Epidermal melanocyte (primary cell): ENCODE results near the gene KRTAP10-1.
"Not testable (repeated sequence)": the region's sequence is repeated elsewhere in the genome, so short reads cannot be mapped to it uniquely, and the experiment has no call there.

ENCODE experiments used
- DNase-seq: peaks from one replicate; pipeline ENCODE4 v3.0.0; 2011; ENCODE audit warnings: low spot score; ENCODE audit not compliant: insufficient read length

KRTAP10-1 gene

DNA sequence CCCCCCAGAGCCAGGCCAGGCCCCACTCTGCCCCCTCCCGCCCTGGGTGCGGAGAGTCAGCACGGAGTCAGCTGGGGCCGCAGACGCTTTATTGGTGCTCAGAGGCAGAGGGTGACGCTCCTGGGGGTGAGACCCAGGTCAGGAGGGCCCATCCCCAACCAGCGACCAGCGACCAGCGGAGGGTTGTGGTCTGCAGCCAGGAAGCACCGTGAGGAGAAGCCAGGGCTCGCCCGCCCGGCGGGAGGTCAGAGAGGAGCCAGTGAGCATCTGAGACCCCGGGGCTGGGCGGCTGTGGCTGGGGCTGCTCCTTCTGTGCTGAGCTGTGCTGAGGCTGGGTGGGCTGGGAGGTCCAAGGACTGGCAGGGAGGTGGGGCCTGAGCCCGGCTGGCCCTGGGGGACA lies 10.3 kb upstream of the KRTAP10-1 start:
- DNase-seq = not testable (repeated sequence)

- no peak for DNase-seq
These were observed 9.7 kb upstream of the KRTAP10-1 start for GRCh38 chr21:44549525-44550211.

- no peak for DNase-seq
These were observed 8.9 kb upstream of the KRTAP10-1 start for GRCh38 chr21:44548922-44549321.

- no peak for DNase-seq
These were observed 8.4 kb upstream of the KRTAP10-1 start for GRCh38 chr21:44548381-44548780.

DNA sequence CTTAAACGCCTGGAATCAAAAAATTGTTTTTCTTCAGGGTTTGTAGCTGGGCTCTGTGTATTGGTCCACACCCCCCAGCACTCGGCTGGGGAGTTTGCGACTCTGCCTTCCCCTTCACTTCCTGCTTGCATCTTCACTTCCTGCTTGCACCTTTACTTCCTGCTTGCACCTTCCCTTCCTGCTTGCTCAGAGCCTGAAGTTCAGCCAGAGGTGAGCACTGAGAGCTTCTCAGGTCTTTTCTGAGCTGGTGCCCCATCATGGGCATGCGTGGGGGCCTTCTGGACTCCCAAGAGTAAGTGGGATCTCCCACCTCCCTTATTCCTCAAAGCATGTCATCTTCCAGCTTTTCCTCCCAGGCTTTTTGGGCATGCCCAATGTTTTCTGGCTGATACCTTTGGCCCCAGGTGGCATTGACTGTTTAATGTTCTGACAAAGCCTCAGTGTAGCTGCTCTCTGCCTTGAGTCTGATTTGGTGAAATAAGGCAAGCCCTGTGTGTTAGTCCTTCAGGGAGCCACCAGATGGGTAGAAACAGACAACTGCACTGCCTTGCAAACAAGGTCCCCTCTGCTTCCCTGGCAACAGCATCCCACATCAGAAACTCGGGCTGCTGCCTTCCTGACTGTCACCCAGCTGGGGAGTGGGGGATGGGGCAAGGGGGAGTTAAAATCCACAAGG lies 7.8 kb upstream of the KRTAP10-1 start:
- DNase-seq = no peak

- no peak for DNase-seq
These were observed 4.6 kb upstream of the KRTAP10-1 start for GRCh38 chr21:44544566-44544965.

- DNase-seq = no peak
These were observed 2.7 kb upstream of the KRTAP10-1 start for GRCh38 chr21:44542716-44543115.

DNA sequence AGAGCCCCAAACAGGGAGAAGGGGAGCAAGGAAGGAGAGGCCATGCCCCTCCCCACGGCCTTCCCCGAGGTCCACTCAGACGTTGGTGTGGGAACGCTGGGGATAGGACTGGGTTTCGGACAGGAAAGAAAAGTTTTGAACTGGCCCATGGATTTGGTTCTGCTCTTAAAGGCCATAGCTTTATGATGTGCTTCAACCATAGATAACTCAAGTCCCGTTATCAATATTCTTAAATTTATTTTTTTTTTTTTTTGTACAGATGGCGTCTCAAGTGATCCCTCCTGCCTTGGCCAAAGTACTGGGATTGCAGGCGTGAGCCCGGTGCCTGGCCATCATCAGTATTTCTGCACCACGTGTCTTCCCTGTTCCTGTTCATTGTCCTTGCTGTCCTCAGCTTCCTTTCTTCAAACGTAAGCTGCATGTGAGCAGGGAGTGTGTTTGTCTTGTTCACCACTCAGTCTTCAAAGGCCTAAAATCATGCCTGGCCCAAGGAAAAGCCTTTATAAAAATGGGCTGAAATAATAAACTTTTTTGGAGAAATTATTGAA lies 820 bp upstream of the KRTAP10-1 start:
- no peak for DNase-seq

DNA sequence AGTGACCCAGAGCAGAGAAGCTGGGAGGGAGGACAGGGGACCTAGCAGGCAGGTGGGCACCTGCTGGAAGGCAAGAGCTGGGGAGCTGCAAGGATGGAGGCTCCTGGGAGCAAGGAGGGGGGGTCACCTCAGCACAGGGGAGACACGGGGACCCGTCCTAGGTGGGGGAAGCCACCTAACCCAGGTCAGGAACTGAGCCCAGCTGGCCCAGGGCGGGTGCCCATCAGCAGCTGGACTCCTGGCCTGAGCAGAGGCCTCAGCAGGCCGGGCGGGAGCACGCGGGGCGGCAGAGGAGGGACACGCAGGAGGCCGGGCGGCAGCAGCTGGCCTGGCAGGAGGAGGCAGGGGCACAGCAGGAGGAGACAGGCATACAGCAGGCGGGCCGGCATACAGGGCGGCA lies 949 bp downstream of the KRTAP10-1 start:
- DNase-seq = no peak

GRCh38 chr21:44537930-44538911 lies 1.8 kb downstream of the KRTAP10-1 start:
- DNase-seq = no peak

DNA sequence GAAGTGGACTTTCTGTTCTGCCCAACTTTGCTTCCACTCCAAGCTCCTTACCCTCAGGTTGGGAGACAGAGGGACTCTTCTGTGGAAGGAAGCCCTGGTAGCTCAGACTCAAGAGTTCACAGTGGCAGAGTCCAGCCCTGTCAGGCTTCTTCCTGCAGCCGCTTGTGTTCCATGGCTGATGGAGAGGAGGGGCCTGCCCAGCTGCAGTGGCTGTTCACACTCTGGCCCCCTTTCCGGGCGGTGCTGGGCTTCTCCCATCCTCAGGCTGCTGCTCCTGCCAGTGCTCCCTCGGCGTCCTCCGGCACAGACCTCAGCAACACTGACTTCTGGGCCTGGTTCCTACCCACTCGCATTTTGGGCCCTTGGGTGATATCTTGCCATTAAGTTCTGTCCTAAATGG lies 4.0 kb downstream of the KRTAP10-1 start:
- no peak for DNase-seq

- DNase-seq = no peak
These were observed 5.3 kb downstream of the KRTAP10-1 start for GRCh38 chr21:44534688-44535087.

DNA sequence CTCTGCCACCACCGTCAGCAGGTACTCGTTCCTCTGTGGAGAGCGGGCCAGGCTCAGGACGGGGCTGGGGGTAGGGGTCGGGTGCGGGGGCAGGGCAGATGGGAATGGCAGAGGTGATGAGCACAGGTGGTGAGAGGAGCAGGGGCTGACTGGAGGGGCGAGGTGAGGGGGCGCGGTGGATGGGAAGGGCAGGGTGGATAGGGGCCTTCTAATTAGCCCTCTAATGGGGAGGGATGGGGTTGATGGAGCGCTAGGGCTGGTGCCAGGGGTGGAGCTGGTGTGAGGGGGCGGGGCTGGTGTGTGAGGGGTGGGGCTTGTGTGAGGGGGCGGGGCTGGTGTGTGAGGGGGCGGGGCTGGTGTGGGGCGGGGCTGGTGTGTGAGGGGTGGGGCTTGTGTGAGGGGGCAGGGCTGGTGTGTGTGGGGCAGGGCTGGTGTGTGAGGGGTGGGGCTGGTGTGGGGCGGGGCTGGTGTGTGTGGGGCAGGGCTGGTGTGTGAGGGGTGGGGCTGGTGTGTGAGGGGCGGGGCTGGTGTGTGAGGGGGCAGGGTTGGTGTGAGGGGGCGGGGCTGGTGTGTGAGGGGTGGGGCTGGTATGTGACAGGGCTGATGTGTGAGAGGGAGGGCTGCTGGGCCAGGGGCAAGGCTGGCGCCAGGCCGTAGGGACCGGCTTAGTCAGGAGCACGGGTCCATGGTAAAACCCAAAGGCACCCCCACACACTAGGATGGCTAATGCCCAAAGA lies 5.9 kb downstream of the KRTAP10-1 start:
- no peak for DNase-seq

DNA sequence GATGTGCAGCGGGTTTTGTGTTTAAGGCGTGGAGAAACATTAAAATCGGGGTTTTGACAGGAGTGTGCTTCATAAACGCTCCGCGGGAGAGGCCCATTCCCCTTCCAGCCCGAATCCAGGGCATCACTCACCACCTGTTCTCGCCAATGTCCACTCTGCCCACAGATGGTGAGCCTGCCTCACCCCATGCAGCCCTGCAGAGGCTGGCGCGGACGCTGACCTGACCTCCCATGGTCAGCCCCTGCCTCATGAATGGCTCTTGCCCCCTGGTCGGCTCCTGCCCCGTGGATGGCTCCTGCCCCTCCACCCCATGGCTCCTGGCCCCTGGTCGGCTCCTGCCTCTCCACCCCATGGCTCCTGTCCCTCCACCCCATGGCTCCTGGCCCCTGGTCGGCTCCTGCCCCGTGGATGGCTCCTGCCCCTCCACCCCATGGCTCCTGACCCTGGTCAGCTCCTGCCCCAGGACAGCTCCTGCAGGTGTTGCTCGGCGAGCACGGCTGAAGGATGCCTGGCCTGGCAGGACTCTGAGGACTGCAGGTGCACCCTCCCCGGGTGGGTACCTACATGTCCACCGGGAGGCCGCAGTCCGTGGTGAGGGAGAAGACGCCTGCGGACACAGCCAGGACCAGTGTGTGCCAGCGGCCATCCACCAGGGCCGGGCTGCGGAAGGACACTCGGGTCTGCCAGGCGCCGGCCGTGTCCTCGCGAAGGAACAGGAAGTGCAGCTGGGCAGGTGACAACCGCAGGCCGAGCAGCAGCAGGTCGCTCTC lies 6.7 kb downstream of the KRTAP10-1 start:
- no peak for DNase-seq

- DNase-seq = no peak
These were observed 7.3 kb downstream of the KRTAP10-1 start for GRCh38 chr21:44532712-44533111.

DNA sequence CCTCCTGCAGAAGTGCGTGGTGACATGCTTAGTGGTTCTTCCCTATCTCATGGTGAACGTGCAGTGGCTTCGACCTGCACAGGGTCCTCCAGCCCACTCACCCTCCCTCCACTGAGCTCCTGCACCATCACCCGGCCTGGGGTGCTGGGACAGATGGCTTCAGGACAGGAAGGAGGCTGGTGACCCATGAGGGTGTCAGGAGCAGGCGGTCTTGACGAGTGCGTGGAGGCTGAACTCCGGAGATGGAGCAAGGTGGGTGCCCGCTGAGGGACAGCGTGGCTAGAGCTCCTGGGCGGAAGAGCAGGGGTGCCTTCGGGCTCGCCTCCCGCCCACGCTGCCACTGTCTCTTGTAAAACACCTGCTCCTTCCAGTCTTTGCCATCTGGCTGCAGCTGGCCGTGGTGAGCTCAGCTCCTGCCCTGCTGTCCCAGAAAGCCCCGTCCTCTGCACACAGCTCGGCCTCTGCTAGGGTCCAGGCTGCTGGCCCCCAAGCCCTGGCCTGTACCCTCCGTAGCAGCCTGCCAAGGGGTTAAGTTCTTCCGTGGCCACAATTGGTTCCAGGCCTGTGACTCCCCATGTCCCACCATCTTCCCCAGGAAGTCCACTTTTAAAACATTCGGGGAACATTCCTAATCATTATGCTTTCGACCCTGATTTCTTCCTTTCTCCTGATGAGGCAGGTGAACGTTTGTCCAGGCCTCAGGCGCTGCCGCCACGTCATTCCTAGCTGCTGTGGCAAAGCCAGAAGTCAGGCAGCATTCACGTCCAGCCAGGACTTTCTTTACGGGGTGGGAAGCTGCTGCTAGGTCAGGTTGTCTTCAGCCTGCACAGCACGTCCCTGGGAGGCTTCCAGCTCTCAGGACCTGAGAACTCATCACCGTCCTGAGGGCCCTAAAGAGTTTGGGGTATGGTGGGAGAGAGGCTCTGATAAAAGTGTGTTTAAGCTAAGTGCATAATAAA lies 8.1 kb downstream of the KRTAP10-1 start:
- no peak for DNase-seq

DNA sequence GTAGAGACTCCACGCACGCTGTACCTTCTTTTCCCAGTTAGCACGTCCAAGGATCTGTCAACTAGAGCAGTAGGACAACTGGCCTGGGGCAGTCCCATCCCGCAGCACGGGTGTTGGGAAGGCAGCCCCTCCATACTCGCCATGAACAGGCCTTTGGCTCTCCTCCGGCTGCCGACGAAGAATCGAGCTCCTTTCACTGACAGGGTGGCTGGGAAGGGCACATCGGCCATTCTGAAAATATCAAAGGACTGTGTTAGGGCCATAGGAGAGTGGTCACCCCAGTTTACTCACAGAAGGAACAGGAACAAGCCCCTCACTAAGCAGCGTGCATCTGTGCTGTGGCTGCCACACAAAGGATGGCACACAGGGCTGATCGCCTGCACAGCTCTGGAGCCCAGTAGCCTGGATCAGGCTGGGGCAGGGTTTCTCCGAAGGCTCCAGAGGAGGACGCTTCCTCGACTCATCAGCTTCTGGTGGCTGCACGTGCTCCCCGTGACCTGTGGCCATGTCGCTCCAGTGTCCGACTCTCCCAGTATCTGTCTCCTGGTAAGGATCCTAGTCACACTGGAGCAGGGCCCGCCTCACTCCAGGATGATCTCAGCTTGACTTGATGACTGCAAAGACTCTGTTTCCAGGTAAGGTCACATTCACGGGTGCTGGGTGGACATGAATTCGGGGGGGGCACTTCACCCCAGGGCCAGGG lies 8.9 kb downstream of the KRTAP10-1 start:
- DNase-seq = no peak

- no peak for DNase-seq
These were observed 9.6 kb downstream of the KRTAP10-1 start for GRCh38 chr21:44530221-44530902.
